ENCODE data around the gene CRTAC1. TPM values are rescaled to one million over a fixed set of nuclear protein-coding genes. Genes with fewer than 3 reads are reported as not detected.

CRTAC1 gene
- total and polyA plus RNA-seq, 9 of the 15 experiments (the other 6 are each of a cell fraction or from before 2014, with no cell fraction given), result not detected

DNA sequence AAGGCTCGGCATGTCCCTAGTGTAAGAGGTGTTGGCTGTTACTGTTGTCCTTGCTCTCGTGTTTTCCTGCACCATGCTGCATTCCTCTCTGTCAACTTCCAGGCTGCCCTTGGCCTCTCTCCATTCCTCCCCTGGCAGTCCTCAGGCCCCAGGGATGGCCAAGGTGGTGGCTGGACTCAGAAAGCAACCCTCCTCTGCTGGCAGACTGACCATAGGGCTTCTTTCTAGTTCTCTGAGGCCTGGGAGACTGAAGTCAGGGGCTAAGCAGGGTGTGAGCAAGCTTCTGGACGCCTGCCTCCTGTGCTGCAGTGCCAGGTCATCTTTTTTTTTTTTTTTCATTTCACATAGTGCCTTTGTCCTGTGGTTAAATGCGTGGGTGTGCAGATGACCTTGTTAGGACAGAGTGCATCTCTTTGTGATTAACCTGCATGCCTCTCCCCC, 108.8 kb downstream of the CRTAC1 start:
- ChIA-PET CTCF (ENCODE audit: low intra/inter-chr PET ratio) (no interaction called here), POLR2A (no interaction called here)
- Histone ChIP-seq H3K79me2 (ENCODE audit: control insufficient read depth, insufficient read depth, low read length) (no peaks in the 10 kb centered on the region), H3K27me3 (ENCODE audit: control insufficient read depth in 2 of 2, insufficient read depth in 2 of 2, low read length in 2 of 2) (peaks cover 0 to 45% of the 10 kb centered on the region in 2 experiments; a peak in 2 of 5 replicates), H2AFZ (ENCODE audit: low read depth, low read length) (no peak overlapping the region), H3K4me2 (ENCODE audit: insufficient read depth, low read length) (no peak overlapping the region), H3K9me3 (replicated peaks; ENCODE audit: control insufficient read depth, insufficient read depth, low read depth, low read length) (no peaks in the 10 kb centered on the region), H3K36me3 (ENCODE audit: control insufficient read depth, insufficient read depth, low read length) (no peaks in the 10 kb centered on the region), H3K4me1 (replicated peaks in 1 of 2; ENCODE audit: control insufficient read depth in 2 of 2, insufficient read depth in 2 of 2, low read length in 2 of 2) (no peaks in the 10 kb centered on the region; a peak in 1 of 5 replicates), H4K20me1 (replicated peaks; ENCODE audit: control insufficient read depth, insufficient read depth, low read length) (no peaks in the 10 kb centered on the region), H3K27ac (ENCODE audit: extremely low read depth, low read depth, low read length) (no peak overlapping the region), H3K9ac (ENCODE audit: insufficient read depth in 1 of 2, low read depth in 2 of 2, low read length in 2 of 2) (no peak overlapping the region), H3K4me3 (no peak overlapping the region), H3K9me1 (ENCODE audit: control insufficient read depth, insufficient read depth, low read length) (no peaks in the 10 kb centered on the region)
- TF ChIP-seq RBM25 (IDR thresholded peaks at IDR 0.05; ENCODE audit: low read depth, low read length, severe bottlenecking) (no peak), MED1 (CRISPR knock-in tag; IDR thresholded peaks at IDR 0.05; ENCODE audit: borderline replicate concordance) (no peak), EGR1 (conservative IDR thresholded peaks at IDR 0.05) (peak; percentile 33; the same call in 1 of the 2 replicates), THRAP3 (IDR thresholded peaks at IDR 0.05; ENCODE audit: borderline replicate concordance) (no peak)
- intact Hi-C loops (cut with micrococcal nuclease) (no loop called here), in situ Hi-C loops (cut with MboI) (loop anchor here (25.0 kb wide), 1 partner anchor 391 kb away; no protein-coding TSS in a partner anchor)
- no peak for DNase-seq (ENCODE audit: extremely low read depth in 1 of 4, low spot score in 3 of 4)
- WGBS (ENCODE audit: insufficient coverage, low coverage, missing lambda C conversion rate), result 4% methylated on average over 4 of the region's 4 CpGs
- no TSS peak for BruUV-seq (replicated peaks)
- FAIRE-seq, result no peak
- no peak for ATAC-seq

DNA sequence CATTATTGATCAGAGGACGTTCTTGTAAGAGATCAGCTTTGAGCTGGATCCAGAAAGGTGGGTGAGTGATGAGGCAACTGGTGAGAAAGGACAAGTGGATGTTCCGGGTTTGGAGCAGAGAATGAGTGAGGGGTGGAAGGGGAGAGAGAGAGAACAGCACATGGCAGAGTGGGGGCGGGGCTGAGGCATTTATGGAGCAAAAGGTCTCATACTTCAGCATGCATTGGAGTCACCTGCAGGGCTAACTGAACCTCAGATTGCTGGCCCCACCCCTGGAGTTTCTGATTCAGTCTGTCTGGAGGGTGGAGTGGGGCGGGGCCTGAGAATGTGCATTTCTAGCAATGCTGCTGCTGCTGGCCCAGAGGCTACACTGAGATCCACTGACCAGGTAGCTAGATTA, 109.6 kb downstream of the CRTAC1 start:
- no peak for ATAC-seq
- Histone ChIP-seq H3K79me2 (ENCODE audit: control insufficient read depth, insufficient read depth, low read length) (no peaks in the 10 kb centered on the region), H3K4me3 (no peak overlapping the region), H3K9ac (ENCODE audit: insufficient read depth in 1 of 2, low read depth in 2 of 2, low read length in 2 of 2) (no peak overlapping the region), H3K27me3 (ENCODE audit: control insufficient read depth in 2 of 2, insufficient read depth in 2 of 2, low read length in 2 of 2) (peaks cover 0 to 45% of the 10 kb centered on the region in 2 experiments; a peak in 2 of 5 replicates), H3K9me1 (ENCODE audit: control insufficient read depth, insufficient read depth, low read length) (no peaks in the 10 kb centered on the region), H3K9me3 (replicated peaks; ENCODE audit: control insufficient read depth, insufficient read depth, low read depth, low read length) (no peaks in the 10 kb centered on the region), H4K20me1 (replicated peaks; ENCODE audit: control insufficient read depth, insufficient read depth, low read length) (no peaks in the 10 kb centered on the region), H3K36me3 (ENCODE audit: control insufficient read depth, insufficient read depth, low read length) (no peaks in the 10 kb centered on the region), H3K4me2 (ENCODE audit: insufficient read depth, low read length) (no peak overlapping the region), H3K4me1 (replicated peaks in 1 of 2; ENCODE audit: control insufficient read depth in 2 of 2, insufficient read depth in 2 of 2, low read length in 2 of 2) (no peaks in the 10 kb centered on the region; a peak in 1 of 5 replicates), H2AFZ (ENCODE audit: low read depth, low read length) (no peak overlapping the region), H3K27ac (ENCODE audit: extremely low read depth, low read depth, low read length) (no peak overlapping the region)
- intact Hi-C loops (cut with micrococcal nuclease), result no loop called here
- 0% methylated on average over 4 of the region's 4 CpGs for WGBS (ENCODE audit: insufficient coverage, low coverage, missing lambda C conversion rate)
- POLR2A ChIA-PET, result no interaction called here
- BruUV-seq (replicated peaks), result no TSS peak
- no peak for DNase-seq (ENCODE audit: extremely low read depth in 1 of 4, low spot score in 3 of 4)
- FAIRE-seq, result no peak
- in situ Hi-C loops (cut with MboI), result loop anchor here (25.0 kb wide), 1 partner anchor 391 kb away; no protein-coding TSS in a partner anchor
- CTCF ChIA-PET (ENCODE audit: low intra/inter-chr PET ratio), result no interaction called here
- TF ChIP-seq ZNF146 (CRISPR knock-in tag; IDR thresholded peaks at IDR 0.05; ENCODE audit: unreplicated experiment), result no peak
- TF ChIP-seq FOXA3 (CRISPR knock-in tag; conservative IDR thresholded peaks at IDR 0.05 in 1 of 2, IDR thresholded peaks at IDR 0.05 in 1 of 2), result no peak
- TF ChIP-seq FOS (IDR thresholded peaks at IDR 0.05; ENCODE audit: extremely low read depth, insufficient read length), result no peak
- no peak for TF ChIP-seq CREM (IDR thresholded peaks at IDR 0.05; ENCODE audit: low read depth)
- no peak for TF ChIP-seq ZNF586 (CRISPR knock-in tag; conservative IDR thresholded peaks at IDR 0.05)
- no peak for TF ChIP-seq SMARCE1 (IDR thresholded peaks at IDR 0.05)
- no peak for TF ChIP-seq JUNB (CRISPR knock-in tag; conservative IDR thresholded peaks at IDR 0.05)
- no peak for TF ChIP-seq NFXL1 (CRISPR knock-in tag; IDR thresholded peaks at IDR 0.05)
- TF ChIP-seq NCOA1 (IDR thresholded peaks at IDR 0.05; ENCODE audit: low read depth), result no peak
- no peak for TF ChIP-seq ZKSCAN3 (CRISPR knock-in tag; IDR thresholded peaks at IDR 0.05)
- TF ChIP-seq HDAC8 (tag; IDR thresholded peaks at IDR 0.05), result no peak
- no peak for TF ChIP-seq NFYB (IDR thresholded peaks at IDR 0.05; ENCODE audit: extremely low read depth, insufficient read length)
- TF ChIP-seq ZNF551 (CRISPR knock-in tag; IDR thresholded peaks at IDR 0.05), result no peak
